ENCODE measurements around the gene TEX35.

Gene TEX35

GRCh38 chr1:178487070-178487615 lies 25.8 kb upstream of the TEX35 start:
- no peak overlapping the region for H3K4me3 ChIP-seq (ENCODE audit: low read depth, low read length)

GRCh38 chr1:178488393-178488792 lies 24.5 kb upstream of the TEX35 start:
- TF ChIP-seq CTCF (IDR thresholded peaks at IDR 0.05; ENCODE audit: low read depth, low read length, missing control alignments), result no peak

More at GRCh38 chr1:178487070-178487615, 25.8 kb upstream of the TEX35 start:
- no peak for TF ChIP-seq CTCF (IDR thresholded peaks at IDR 0.05; ENCODE audit: low read depth, low read length, missing control alignments)
- no peak for DNase-seq (ENCODE audit: low read depth)

GRCh38 chr1:178489399-178489798 lies 23.5 kb upstream of the TEX35 start:
- no peak for DNase-seq (ENCODE audit: low read depth)
- no peak overlapping the region for H3K4me3 ChIP-seq (ENCODE audit: low read depth, low read length)
- no peak for TF ChIP-seq CTCF (IDR thresholded peaks at IDR 0.05; ENCODE audit: low read depth, low read length, missing control alignments)

More at GRCh38 chr1:178488393-178488792, 24.5 kb upstream of the TEX35 start:
- no peak overlapping the region for H3K4me3 ChIP-seq (ENCODE audit: low read depth, low read length)
- DNase-seq (ENCODE audit: low read depth), result no peak

GRCh38 chr1:178490136-178490535 lies 22.8 kb upstream of the TEX35 start:
- no peak for TF ChIP-seq CTCF (IDR thresholded peaks at IDR 0.05; ENCODE audit: low read depth, low read length, missing control alignments)
- H3K4me3 ChIP-seq (ENCODE audit: low read depth, low read length), result no peak overlapping the region
- no peak for DNase-seq (ENCODE audit: low read depth)

GRCh38 chr1:178490967-178491366 lies 21.9 kb upstream of the TEX35 start:
- DNase-seq (ENCODE audit: low read depth), result no peak
- TF ChIP-seq CTCF (IDR thresholded peaks at IDR 0.05; ENCODE audit: low read depth, low read length, missing control alignments), result no peak
- no peak overlapping the region for H3K4me3 ChIP-seq (ENCODE audit: low read depth, low read length)

GRCh38 chr1:178491721-178492120 lies 21.2 kb upstream of the TEX35 start:
- DNase-seq (ENCODE audit: low read depth), result no peak
- H3K4me3 ChIP-seq (ENCODE audit: low read depth, low read length), result no peak overlapping the region
- TF ChIP-seq CTCF (IDR thresholded peaks at IDR 0.05; ENCODE audit: low read depth, low read length, missing control alignments), result no peak

- TF ChIP-seq CTCF (IDR thresholded peaks at IDR 0.05; ENCODE audit: low read depth, low read length, missing control alignments), result no peak
- DNase-seq (ENCODE audit: low read depth), result no peak
- no peak overlapping the region for H3K4me3 ChIP-seq (ENCODE audit: low read depth, low read length)
Measured at GRCh38 chr1:178492341-178492740, 20.6 kb upstream of the TEX35 start.
